Measurements from ENCODE around the gene ACADVL.
"Not testable (repeated sequence)": the region's sequence is repeated elsewhere in the genome, so short reads cannot be mapped to it uniquely, and the experiment has no call there.

The ACADVL gene

DNA sequence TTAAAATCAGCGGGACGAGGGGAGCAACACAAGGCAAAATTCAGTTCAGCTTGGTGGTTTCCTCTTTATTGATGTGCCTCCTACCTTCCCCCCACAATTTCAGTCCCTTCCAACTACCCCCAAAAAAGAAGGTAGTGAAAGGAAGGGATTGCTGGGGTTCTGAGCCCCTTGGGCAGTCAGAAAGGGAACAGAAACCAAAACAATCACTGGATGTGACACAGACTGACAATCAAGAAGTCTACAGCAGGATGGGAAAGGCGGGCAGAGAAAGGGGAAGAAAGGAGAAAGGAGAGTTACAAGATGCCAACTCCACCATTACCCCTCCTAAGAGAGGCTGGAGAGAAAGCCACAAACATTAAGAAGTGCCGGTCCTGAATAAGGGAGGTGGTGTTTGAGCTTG, 20.6 kb downstream of the ACADVL start:
- Histone ChIP-seq H3K4me1 (ENCODE audit: control insufficient read depth in 5 of 5, insufficient read depth in 5 of 5, low read length in 5 of 5) (peaks cover 14 to 51% (median 40%) of the 10 kb centered on the region in 5 donors), H3K9me3 (ENCODE audit: control insufficient read depth in 5 of 5, low read length in 5 of 5) (no peaks in the 10 kb centered on the region), H3K27me3 (ENCODE audit: control insufficient read depth in 5 of 5, insufficient read depth in 4 of 5, low read length in 5 of 5) (no peaks in the 10 kb centered on the region), H3K9ac (ENCODE audit: low read length in 5 of 5) (peak overlapping the region in 3 of 5 donors; percentile 50 to 96 (median 95)), H3K4me3 (ENCODE audit: low read depth in 1 of 5, low read length in 5 of 5) (peak overlapping the region; percentile 94 to 98 (median 96)), H3K36me3 (ENCODE audit: control insufficient read depth in 5 of 5, insufficient read depth in 5 of 5, low read length in 5 of 5) (peaks cover 0 to 40% (median 34%) of the 10 kb centered on the region in 5 donors), H3K27ac (ENCODE audit: low read depth, low read length) (peak overlapping the region; percentile 99)

DNA sequence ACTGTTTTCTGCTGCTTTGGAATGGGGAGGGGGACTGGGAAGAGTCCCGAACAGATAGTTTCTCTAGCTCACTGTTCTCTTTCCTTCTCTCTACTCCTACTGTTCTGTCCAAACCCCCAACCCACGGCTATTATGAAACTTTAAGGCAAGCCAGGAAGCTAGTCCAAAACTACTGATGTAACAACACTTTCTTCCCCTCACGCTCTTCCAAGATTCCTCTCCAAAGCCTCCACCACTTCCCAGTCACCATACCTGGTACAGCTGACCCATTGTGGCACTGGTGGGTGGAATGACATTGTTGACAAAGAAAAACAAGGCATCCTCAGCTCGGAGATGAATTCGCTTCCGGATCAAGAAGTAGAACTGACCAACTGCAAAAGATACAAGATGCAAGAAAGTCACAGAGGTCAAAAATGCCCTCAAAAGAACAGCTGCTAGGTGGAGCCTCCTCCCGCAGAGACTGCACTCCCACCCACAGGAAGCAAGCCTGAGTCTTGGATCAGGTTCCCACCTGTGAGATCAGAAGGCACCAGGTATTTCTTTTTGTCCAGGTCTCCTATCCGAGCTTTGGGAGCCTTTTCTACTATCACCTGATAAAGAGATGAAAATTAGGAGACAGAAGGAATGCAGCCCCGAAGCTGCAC, 21.5 kb downstream of the ACADVL start:
- H3K4me1 ChIP-seq (ENCODE audit: control insufficient read depth in 5 of 5, insufficient read depth in 5 of 5, low read length in 5 of 5): peaks cover 14 to 49% (median 39%) of the 10 kb centered on the region in 5 donors
- H3K9ac ChIP-seq (ENCODE audit: low read length in 5 of 5): peak overlapping the region; percentile 94 to 98 (median 96)
- no peaks in the 10 kb centered on the region for H3K27me3 ChIP-seq (ENCODE audit: control insufficient read depth in 5 of 5, insufficient read depth in 4 of 5, low read length in 5 of 5)
- H3K9me3 ChIP-seq (ENCODE audit: control insufficient read depth in 5 of 5, low read length in 5 of 5): no peaks in the 10 kb centered on the region
- H3K36me3 ChIP-seq (ENCODE audit: control insufficient read depth in 5 of 5, insufficient read depth in 5 of 5, low read length in 5 of 5): peaks cover 0 to 39% (median 32%) of the 10 kb centered on the region in 5 donors
- H3K4me3 ChIP-seq (ENCODE audit: low read depth in 1 of 5, low read length in 5 of 5): peak overlapping the region; percentile 94 to 98 (median 96)
- H3K27ac ChIP-seq (ENCODE audit: low read depth, low read length): peak overlapping the region; percentile 99

DNA sequence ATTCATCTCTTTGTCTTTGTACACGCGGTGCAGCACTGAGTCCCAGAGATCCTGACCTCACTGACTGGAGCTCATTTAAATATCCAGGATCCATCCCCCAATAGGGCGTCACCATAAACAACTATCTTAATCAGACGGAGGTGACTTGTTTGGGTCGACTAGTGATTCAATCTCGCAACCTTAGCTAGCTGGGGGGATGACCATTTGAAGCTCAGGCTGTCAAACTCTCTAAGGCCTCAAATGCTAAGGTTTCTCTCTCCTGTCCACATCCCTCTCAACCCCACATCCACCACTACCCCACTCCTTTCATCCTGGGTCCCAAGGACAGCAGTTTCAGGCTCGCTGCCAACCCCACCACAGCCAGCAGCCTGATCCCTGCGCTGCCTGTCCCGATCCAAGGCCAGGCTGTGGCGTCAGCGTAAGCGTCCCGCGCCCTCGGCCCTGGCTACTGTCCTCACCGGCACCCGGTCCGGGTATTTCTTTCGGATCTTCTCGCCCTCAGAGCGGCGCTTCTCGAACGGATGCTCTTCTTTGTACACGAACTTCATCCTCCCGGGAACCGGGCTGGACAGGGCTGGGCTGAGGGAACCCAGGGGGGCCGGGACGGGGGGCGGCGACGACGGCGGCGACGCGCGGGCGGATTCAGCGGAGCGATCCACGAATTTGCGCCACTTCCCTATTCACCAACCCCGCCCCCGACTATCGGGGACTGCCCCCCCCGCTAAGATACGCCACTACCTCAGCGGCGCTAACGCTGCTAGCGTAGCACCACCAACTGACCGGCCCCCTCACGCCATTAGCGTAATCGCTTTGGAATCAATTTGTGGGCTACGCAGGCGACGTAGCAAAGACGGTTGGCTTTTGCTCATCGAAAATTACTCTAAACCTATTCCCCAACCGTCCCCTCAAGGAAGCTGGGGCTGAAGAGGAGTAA, 22.3 kb downstream of the ACADVL start, which contains the start of gene GABARAP:
Gene GABARAP (minus strand): TSS at position 667 of the 934 bp plus-strand sequence. CDS start 119 bp downstream, at position 548.
- Histone ChIP-seq H3K4me1 (ENCODE audit: control insufficient read depth in 5 of 5, insufficient read depth in 5 of 5, low read length in 5 of 5) (peaks cover 14 to 43% (median 36%) of the 10 kb centered on the region in 5 donors), H3K27ac (ENCODE audit: low read depth, low read length) (peak within 1 kb of the TSS; percentile 99), H3K9ac (ENCODE audit: low read length in 5 of 5) (peak within 1 kb of the TSS; percentile 94 to 98 (median 96)), H3K4me3 (ENCODE audit: low read depth in 1 of 5, low read length in 5 of 5) (peak within 1 kb of the TSS; percentile 94 to 98 (median 96)), H3K27me3 (ENCODE audit: control insufficient read depth in 5 of 5, insufficient read depth in 4 of 5, low read length in 5 of 5) (no peaks in the 10 kb centered on the region), H3K36me3 (ENCODE audit: control insufficient read depth in 5 of 5, insufficient read depth in 5 of 5, low read length in 5 of 5) (peaks cover 3 to 41% (median 34%) of the 10 kb centered on the region in 5 donors), H3K9me3 (ENCODE audit: control insufficient read depth in 5 of 5, low read length in 5 of 5) (no peaks in the 10 kb centered on the region)

- no peaks in the 10 kb centered on the region for H3K9me3 ChIP-seq (ENCODE audit: control insufficient read depth in 5 of 5, low read length in 5 of 5)
- peaks cover 11 to 38% (median 31%) of the 10 kb centered on the region in 5 donors for H3K4me1 ChIP-seq (ENCODE audit: control insufficient read depth in 5 of 5, insufficient read depth in 5 of 5, low read length in 5 of 5)
- peaks cover 3 to 42% (median 34%) of the 10 kb centered on the region in 5 donors for H3K36me3 ChIP-seq (ENCODE audit: control insufficient read depth in 5 of 5, insufficient read depth in 5 of 5, low read length in 5 of 5)
- peak overlapping the region; percentile 61 to 98 (median 96) for H3K4me3 ChIP-seq (ENCODE audit: low read depth in 1 of 5, low read length in 5 of 5)
- H3K27ac ChIP-seq (ENCODE audit: low read depth, low read length): peak overlapping the region; percentile 99
- no peaks in the 10 kb centered on the region for H3K27me3 ChIP-seq (ENCODE audit: control insufficient read depth in 5 of 5, insufficient read depth in 4 of 5, low read length in 5 of 5)
- H3K9ac ChIP-seq (ENCODE audit: low read length in 5 of 5): peak overlapping the region; percentile 91 to 97 (median 95)
These were observed 23.1 kb downstream of the ACADVL start for GRCh38 chr17:7242717-7243452.

- Histone ChIP-seq H3K4me1 (ENCODE audit: control insufficient read depth in 5 of 5, insufficient read depth in 5 of 5, low read length in 5 of 5) (peaks cover 11 to 38% (median 31%) of the 10 kb centered on the region in 5 donors), H3K9me3 (ENCODE audit: control insufficient read depth in 5 of 5, low read length in 5 of 5) (no peaks in the 10 kb centered on the region), H3K36me3 (ENCODE audit: control insufficient read depth in 5 of 5, insufficient read depth in 5 of 5, low read length in 5 of 5) (peaks cover 3 to 42% (median 34%) of the 10 kb centered on the region in 5 donors), H3K27ac (ENCODE audit: low read depth, low read length) (peak overlapping the region; percentile 99), H3K27me3 (ENCODE audit: control insufficient read depth in 5 of 5, insufficient read depth in 4 of 5, low read length in 5 of 5) (no peaks in the 10 kb centered on the region), H3K9ac (ENCODE audit: low read length in 5 of 5) (peak overlapping the region; percentile 81 to 96 (median 94)), H3K4me3 (ENCODE audit: low read depth in 1 of 5, low read length in 5 of 5) (peak overlapping the region; percentile 61 to 98 (median 96))
These were observed 23.7 kb downstream of the ACADVL start for GRCh38 chr17:7243453-7243729.

DNA sequence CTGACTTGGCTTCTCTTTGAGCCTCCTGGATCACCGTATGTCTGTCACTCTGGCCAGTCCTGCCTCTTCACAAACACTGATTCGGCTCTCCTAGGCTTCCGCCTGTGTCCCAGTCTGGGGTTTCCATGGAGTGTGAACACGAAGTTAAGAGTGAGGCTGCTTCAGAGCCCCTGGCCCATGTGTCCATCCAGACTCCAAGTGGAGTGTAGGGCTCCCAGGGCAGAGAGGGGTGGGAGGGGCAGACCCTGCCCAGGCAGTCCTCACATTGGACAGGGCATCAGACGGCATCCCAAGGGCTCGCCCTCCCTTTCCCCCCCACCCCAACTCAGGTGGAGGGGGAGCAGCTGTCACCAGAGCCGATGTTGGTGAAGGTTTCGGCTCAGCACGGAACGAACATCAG, 24.1 kb downstream of the ACADVL start:
- H3K36me3 ChIP-seq (ENCODE audit: control insufficient read depth in 5 of 5, insufficient read depth in 5 of 5, low read length in 5 of 5): peaks cover 3 to 42% (median 34%) of the 10 kb centered on the region in 5 donors

DNA sequence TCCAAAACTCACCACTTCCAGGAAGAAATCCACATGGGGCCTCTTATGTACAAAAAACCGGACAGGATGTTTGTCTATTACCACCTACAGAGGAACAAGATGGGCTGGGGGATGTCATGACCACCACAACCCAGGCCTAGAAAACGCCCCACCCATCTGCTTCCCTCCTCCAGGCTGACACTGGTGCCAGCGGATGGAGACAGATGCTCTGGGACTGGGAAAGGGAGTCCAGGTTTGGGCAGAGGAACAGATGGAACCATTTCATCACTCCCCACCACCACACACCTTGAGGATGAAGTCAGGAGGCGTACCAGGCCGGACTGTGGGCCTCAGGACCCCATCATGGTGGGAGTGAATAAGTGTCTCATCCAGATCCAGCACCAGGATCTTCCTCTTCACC, 27.0 kb downstream of the ACADVL start:
- no peak overlapping the region for H3K9ac ChIP-seq (ENCODE audit: low read length in 5 of 5)
- H3K36me3 ChIP-seq (ENCODE audit: control insufficient read depth in 5 of 5, insufficient read depth in 5 of 5, low read length in 5 of 5): peaks cover 3 to 30% (median 24%) of the 10 kb centered on the region in 5 donors
- peaks cover 11 to 39% (median 36%) of the 10 kb centered on the region in 5 donors for H3K4me1 ChIP-seq (ENCODE audit: control insufficient read depth in 5 of 5, insufficient read depth in 5 of 5, low read length in 5 of 5)
- no peaks in the 10 kb centered on the region for H3K27me3 ChIP-seq (ENCODE audit: control insufficient read depth in 5 of 5, insufficient read depth in 4 of 5, low read length in 5 of 5)
- no peak overlapping the region for H3K27ac ChIP-seq (ENCODE audit: low read depth, low read length)
- no peaks in the 10 kb centered on the region for H3K9me3 ChIP-seq (ENCODE audit: control insufficient read depth in 5 of 5, low read length in 5 of 5)
- H3K4me3 ChIP-seq (ENCODE audit: low read depth in 1 of 5, low read length in 5 of 5): no peak overlapping the region

More for the DNA sequence above, 24.1 kb downstream of the ACADVL start:
- Histone ChIP-seq H3K27ac (ENCODE audit: low read depth, low read length) (peak overlapping the region; percentile 99), H3K4me1 (ENCODE audit: control insufficient read depth in 5 of 5, insufficient read depth in 5 of 5, low read length in 5 of 5) (peaks cover 11 to 38% (median 35%) of the 10 kb centered on the region in 5 donors), H3K9ac (ENCODE audit: low read length in 5 of 5) (peak overlapping the region in 3 of 5 donors; percentile 51 to 95 (median 81))
- H3K4me3 ChIP-seq (ENCODE audit: low read depth in 1 of 5, low read length in 5 of 5); H3K9me3 ChIP-seq (ENCODE audit: control insufficient read depth in 5 of 5, low read length in 5 of 5); H3K27me3 ChIP-seq (ENCODE audit: control insufficient read depth in 5 of 5, insufficient read depth in 4 of 5, low read length in 5 of 5): not testable (repeated sequence)

DNA sequence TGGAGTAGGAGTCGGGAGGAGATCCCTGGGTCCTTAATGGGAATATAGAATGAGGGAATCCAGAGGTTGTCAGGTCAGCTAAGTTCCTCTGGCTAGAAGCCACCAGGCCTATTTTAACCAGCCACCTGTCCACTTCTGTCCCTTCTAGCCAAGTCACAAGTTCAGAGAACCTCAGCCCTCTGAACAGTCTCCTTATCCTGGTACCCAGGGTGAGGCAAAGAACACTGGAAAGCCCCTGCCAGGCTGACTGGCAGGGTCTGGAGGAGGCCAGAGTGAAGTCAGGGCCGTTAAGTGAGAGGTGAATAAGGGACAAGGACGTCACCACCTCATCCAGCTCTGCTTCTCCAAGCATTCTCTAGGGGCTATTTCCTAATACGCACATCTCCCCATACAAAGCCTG, 29.1 kb downstream of the ACADVL start:
- H3K4me3 ChIP-seq (ENCODE audit: low read depth in 1 of 5, low read length in 5 of 5): no peak overlapping the region

GRCh38 chr17:7249214-7249613, 29.5 kb downstream of the ACADVL start:
- Histone ChIP-seq H3K27ac (ENCODE audit: low read depth, low read length) (peak overlapping the region; percentile 100), H3K9ac (ENCODE audit: low read length in 5 of 5) (peak overlapping the region in 3 of 5 donors; percentile 19 to 37 (median 26)), H3K9me3 (ENCODE audit: control insufficient read depth in 5 of 5, low read length in 5 of 5) (no peaks in the 10 kb centered on the region), H3K36me3 (ENCODE audit: control insufficient read depth in 5 of 5, insufficient read depth in 5 of 5, low read length in 5 of 5) (peaks cover 6 to 27% (median 21%) of the 10 kb centered on the region in 5 donors), H3K27me3 (ENCODE audit: control insufficient read depth in 5 of 5, insufficient read depth in 4 of 5, low read length in 5 of 5) (no peaks in the 10 kb centered on the region), H3K4me1 (ENCODE audit: control insufficient read depth in 5 of 5, insufficient read depth in 5 of 5, low read length in 5 of 5) (peaks cover 13 to 39% (median 37%) of the 10 kb centered on the region in 5 donors), H3K4me3 (ENCODE audit: low read depth in 1 of 5, low read length in 5 of 5) (no peak overlapping the region)

More for the DNA sequence above, 29.1 kb downstream of the ACADVL start:
- Histone ChIP-seq H3K9ac (ENCODE audit: low read length in 5 of 5) (peak overlapping the region in 2 of 5 donors; percentile 26 to 41), H3K4me1 (ENCODE audit: control insufficient read depth in 5 of 5, insufficient read depth in 5 of 5, low read length in 5 of 5) (peaks cover 13 to 39% (median 37%) of the 10 kb centered on the region in 5 donors), H3K36me3 (ENCODE audit: control insufficient read depth in 5 of 5, insufficient read depth in 5 of 5, low read length in 5 of 5) (peaks cover 3 to 28% (median 24%) of the 10 kb centered on the region in 5 donors), H3K9me3 (ENCODE audit: control insufficient read depth in 5 of 5, low read length in 5 of 5) (no peaks in the 10 kb centered on the region), H3K27ac (ENCODE audit: low read depth, low read length) (peak overlapping the region; percentile 100), H3K27me3 (ENCODE audit: control insufficient read depth in 5 of 5, insufficient read depth in 4 of 5, low read length in 5 of 5) (no peaks in the 10 kb centered on the region)

Data from subcutaneous abdominal adipose tissue (tissue), 5 donors.